GM23248 (cell line): ENCODE data around the gene CFAP73. TPM values are rescaled to one million over a fixed set of nuclear protein-coding genes. Genes with fewer than 3 reads are reported as not detected.

Experiments
- DNase-seq: peaks from one replicate; pipeline ENCODE4 v3.0.0-alpha.2; 2015
- H2AFZ ChIP-seq: fragments of 200-600 bp; sonication (generic); 2 replicates; pipeline ENCODE4 v1.6.1; 2016; ENCODE audit warnings: antibody characterized with exemption
- H3F3A ChIP-seq: fragments of 200-600 bp; sonication (generic); 2 replicates; pipeline ENCODE4 v1.6.1; 2016; ENCODE audit warnings: mild to moderate bottlenecking, antibody characterized with exemption, mixed run types; ENCODE audit not compliant: insufficient read depth
- H3K27ac ChIP-seq: fragments of 200-600 bp; sonication (generic); 2 replicates; pipeline ENCODE4 v1.5.1; 2016; ENCODE audit warnings: mild to moderate bottlenecking
- H3K27me3 ChIP-seq: fragments of 200-600 bp; sonication (generic); replicated peaks from 2 replicates; pipeline ENCODE4 v1.6.1; 2016; ENCODE audit warnings: mild to moderate bottlenecking; ENCODE audit not compliant: insufficient read depth
- H3K36me3 ChIP-seq: fragments of 200-600 bp; sonication (generic); 2 replicates; pipeline ENCODE4 v1.6.1; 2016; ENCODE audit warnings: low read depth, mild to moderate bottlenecking
- H3K4me1 ChIP-seq: fragments of 200-600 bp; sonication (generic); 2 replicates; pipeline ENCODE4 v1.6.1; 2016; ENCODE audit warnings: mild to moderate bottlenecking; ENCODE audit not compliant: insufficient read depth
- H3K4me2 ChIP-seq: fragments of 200-600 bp; sonication (generic); one replicate; pipeline ENCODE4 v1.6.1; 2016; ENCODE audit warnings: mild to moderate bottlenecking; ENCODE audit not compliant: unreplicated experiment
- H3K4me3 ChIP-seq: fragments of 200-600 bp; sonication (generic); 2 replicates; pipeline ENCODE4 v1.5.1; 2016; ENCODE audit warnings: mild to moderate bottlenecking
- H3K79me2 ChIP-seq: fragments of 200-600 bp; sonication (generic); 2 replicates; pipeline ENCODE4 v1.6.1; 2016; ENCODE audit warnings: mild to moderate bottlenecking; ENCODE audit not compliant: insufficient read depth
- H3K9ac ChIP-seq: fragments of 200-600 bp; sonication (generic); 2 replicates; pipeline ENCODE4 v1.6.1; 2016; ENCODE audit warnings: mild to moderate bottlenecking
- H3K9me2 ChIP-seq: fragments of 200-600 bp; sonication (generic); 2 replicates; pipeline ENCODE4 v1.6.1; 2016; ENCODE audit warnings: mixed run types, mild to moderate bottlenecking, moderate library complexity; ENCODE audit not compliant: insufficient read depth
- H3K9me3 ChIP-seq: fragments of 200-600 bp; sonication (generic); one replicate; pipeline ENCODE4 v1.6.1; 2017; ENCODE audit warnings: low read depth
- H4K20me1 ChIP-seq: fragments of 200-600 bp; sonication (generic); 2 replicates; pipeline ENCODE4 v1.6.0; 2016; ENCODE audit not compliant: insufficient read depth
- EZH2 ChIP-seq: fragments of 200-600 bp; sonication (generic); IDR thresholded peaks from 2 replicates; pipeline ENCODE4 v1.6.1; 2018; ENCODE audit warnings: antibody characterized with exemption, mild to moderate bottlenecking; ENCODE audit not compliant: insufficient read depth, poor library complexity, severe bottlenecking
- EZH2phosphoT487 ChIP-seq: fragments of 200-600 bp; sonication (generic); IDR thresholded peaks from 2 replicates; pipeline ENCODE4 v1.6.1; 2018; ENCODE audit warnings: antibody characterized with exemption, moderate library complexity, mild to moderate bottlenecking, low read depth; ENCODE audit not compliant: insufficient read depth
- WGBS, 2 experiments: methylation state at CpG; one replicate each; pipeline ENCODE4 v1.1.6; 2015 to 2017; ENCODE audit warnings: low lambda C conversion rate in 2 of 2, low coverage in 1 of 2; ENCODE audit errors: missing lambda C conversion rate in 2 of 2; 5-methylcytosine and 5-hydroxymethylcytosine counted together
- in situ Hi-C: fragments of 300-500 bp; cut with MboI; formaldehyde crosslinking; loops from 2 replicates; pipeline ENCODE4 v1.15.0; 2020
- polyA plus RNA-seq: library from polyadenylated mRNA; unstranded; fragments of >200 nt; fragmentation: Nextera tagmentation; extraction: Ambion mirVana; gene quantifications from 2 replicates; pipeline ENCODE4 v1.2.1, GENCODE V29; 2016
- total RNA-seq: library from RNA; depleted of rRNA; stranded (reverse); fragments of >200 nt; shearing (Covaris generic); gene quantifications from 2 replicates; pipeline ENCODE4 v1.2.3, GENCODE V29; 2014

CFAP73 gene
- total and polyA plus RNA-seq, 2 experiments from 2014 or later: not detected

DNA sequence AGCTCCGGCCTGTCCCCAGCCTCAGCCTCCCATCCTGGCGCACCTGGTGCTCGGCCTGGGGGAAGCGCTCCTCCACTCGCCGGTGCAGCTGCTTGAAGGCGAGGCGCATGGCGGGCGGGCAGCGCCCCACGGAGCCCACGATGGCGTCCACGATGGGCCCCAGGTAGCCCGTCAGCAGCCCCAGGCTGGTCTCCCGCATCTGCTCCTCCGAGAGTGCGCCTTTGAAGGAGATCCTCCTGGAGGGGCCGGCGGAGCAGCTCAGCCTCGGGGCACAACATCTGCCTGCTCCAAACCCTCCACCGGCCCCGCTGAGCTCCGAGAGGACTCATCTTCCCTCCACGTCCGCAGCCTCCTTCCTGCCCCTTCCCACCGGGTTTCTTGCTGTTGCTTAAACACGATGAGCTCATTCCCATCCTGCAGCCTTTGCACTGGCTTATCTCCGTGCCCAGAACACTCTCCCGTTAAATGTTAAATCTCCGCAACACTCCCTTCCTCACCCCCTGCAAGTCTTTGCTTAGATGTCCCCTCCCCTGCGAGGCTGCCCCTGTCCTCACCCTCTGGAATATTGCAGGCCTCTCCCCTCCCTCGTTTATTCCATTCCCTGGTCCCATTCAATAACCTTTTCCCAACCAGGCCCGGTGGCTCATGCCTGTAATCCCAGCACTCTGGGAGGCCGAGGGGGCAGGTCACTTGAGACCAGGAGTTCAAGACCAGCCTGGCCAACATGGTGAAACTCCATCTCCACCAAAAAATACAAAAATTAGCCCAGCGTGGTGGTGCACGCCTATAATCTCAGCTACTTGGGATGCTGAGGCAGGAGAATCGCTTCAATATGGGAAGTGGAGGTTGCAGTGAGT is 37.3 kb upstream of the CFAP73 start:
- H4K20me1 ChIP-seq: no peaks in the 10 kb centered on the region
- WGBS, 2 experiments: 58 to 61% methylated on average over 34 to 39 of the region's 39 CpGs
- H3K36me3 ChIP-seq: no peaks in the 10 kb centered on the region
- no peaks in the 10 kb centered on the region for H3K9me3 ChIP-seq
- H3K9ac ChIP-seq: no peak overlapping the region
- H3K79me2 ChIP-seq: no peaks in the 10 kb centered on the region
- no peak overlapping the region for H3K4me3 ChIP-seq
- H3K9me2 ChIP-seq: no peaks in the 10 kb centered on the region
- no peaks in the 10 kb centered on the region; the same call in none of the 2 replicates for H3K27me3 ChIP-seq
- TF ChIP-seq EZH2phosphoT487 (no peak), EZH2 (no peak)
- H3K27ac ChIP-seq: no peak overlapping the region
- in situ Hi-C loops: no loop called here
- H2AFZ ChIP-seq: no peak overlapping the region
- no peak overlapping the region for H3K4me2 ChIP-seq
- no peaks in the 10 kb centered on the region for H3K4me1 ChIP-seq
- H3F3A ChIP-seq: no peaks in the 10 kb centered on the region
- no peak for DNase-seq

DNA sequence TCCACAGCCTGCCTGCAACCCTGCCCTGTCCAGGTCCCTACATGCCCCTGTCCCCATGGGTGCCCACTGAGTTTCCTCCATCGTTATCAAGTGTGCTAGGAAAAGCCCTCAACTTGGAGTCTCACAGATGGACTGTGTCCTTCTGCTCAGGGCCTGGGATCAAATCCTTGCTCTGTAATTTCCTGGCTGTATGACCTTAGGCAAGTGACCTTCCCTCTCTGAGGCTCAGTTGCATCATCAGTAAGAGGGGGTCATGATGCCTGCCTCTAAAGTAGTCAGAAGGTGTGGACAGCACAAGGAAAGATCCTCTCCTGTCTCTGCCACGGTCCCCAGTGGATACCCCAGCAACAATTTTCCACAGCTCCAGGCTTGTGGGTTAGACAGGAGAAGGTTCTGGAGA is 36.1 kb upstream of the CFAP73 start:
- 55 to 60% methylated on average over 2 of the region's 2 CpGs for WGBS, 2 experiments
- Histone ChIP-seq H3K79me2 (no peaks in the 10 kb centered on the region), H3K9me3 (no peaks in the 10 kb centered on the region), H3K36me3 (no peaks in the 10 kb centered on the region), H3K9ac (no peak overlapping the region), H3K4me1 (no peaks in the 10 kb centered on the region), H2AFZ (no peak overlapping the region), H3K27ac (no peak overlapping the region), H3K4me2 (no peak overlapping the region), H3F3A (no peaks in the 10 kb centered on the region), H4K20me1 (no peaks in the 10 kb centered on the region), H3K9me2 (no peaks in the 10 kb centered on the region), H3K4me3 (no peak overlapping the region), H3K27me3 (no peaks in the 10 kb centered on the region; the same call in none of the 2 replicates)
- TF ChIP-seq EZH2 (no peak), EZH2phosphoT487 (no peak)
- in situ Hi-C loops: no loop called here
- DNase-seq: no peak

DNA sequence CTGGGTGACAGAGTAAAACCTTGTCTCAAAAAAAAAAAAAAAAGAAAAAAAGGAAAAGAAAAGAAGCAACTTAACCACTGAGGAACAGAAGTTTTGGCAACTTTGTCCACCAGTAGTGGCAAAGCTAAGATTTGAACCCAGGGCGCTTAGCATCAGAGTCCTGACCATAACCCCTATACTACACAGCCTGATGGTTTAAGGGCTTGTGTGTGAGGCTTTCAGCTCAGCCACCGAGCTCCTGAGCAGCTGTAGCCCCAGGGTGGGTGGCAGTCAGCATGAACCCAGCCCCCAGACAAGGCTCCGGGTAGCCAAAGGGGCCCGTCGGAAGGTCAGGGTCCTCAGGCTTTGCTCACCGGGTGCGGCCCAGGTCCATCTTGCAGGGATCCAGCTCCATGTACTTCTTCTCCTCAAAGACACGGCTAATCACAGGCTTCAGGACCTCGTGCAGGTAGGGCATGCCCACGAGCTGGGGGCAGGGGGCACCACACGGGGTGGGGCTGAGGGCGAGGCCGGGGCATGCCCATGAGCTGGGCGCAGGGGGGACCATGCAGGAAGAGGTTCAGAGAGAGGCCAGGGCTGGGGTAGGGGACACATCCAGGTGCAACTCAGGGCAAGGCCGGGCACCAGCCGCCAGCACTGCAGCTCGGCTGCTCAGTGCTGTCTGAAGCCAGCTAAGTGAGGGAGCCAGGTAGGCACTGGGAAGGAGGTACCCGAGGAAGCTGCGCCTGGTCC is 34.9 kb upstream of the CFAP73 start:
- Histone ChIP-seq H3K4me1 (no peaks in the 10 kb centered on the region), H3K79me2 (no peaks in the 10 kb centered on the region), H3K4me3 (no peak overlapping the region), H3K27ac (no peak overlapping the region), H4K20me1 (no peaks in the 10 kb centered on the region), H3K4me2 (no peak overlapping the region), H3K27me3 (no peaks in the 10 kb centered on the region; the same call in none of the 2 replicates), H3F3A (no peaks in the 10 kb centered on the region), H3K36me3 (no peaks in the 10 kb centered on the region), H2AFZ (no peak overlapping the region), H3K9ac (no peak overlapping the region), H3K9me3 (no peaks in the 10 kb centered on the region), H3K9me2 (no peaks in the 10 kb centered on the region)
- WGBS, 2 experiments: 68 to 74% methylated on average over 12 to 17 of the region's 19 CpGs
- in situ Hi-C loops: no loop called here
- no peak for TF ChIP-seq EZH2
- no peak for TF ChIP-seq EZH2phosphoT487
- no peak for DNase-seq

DNA sequence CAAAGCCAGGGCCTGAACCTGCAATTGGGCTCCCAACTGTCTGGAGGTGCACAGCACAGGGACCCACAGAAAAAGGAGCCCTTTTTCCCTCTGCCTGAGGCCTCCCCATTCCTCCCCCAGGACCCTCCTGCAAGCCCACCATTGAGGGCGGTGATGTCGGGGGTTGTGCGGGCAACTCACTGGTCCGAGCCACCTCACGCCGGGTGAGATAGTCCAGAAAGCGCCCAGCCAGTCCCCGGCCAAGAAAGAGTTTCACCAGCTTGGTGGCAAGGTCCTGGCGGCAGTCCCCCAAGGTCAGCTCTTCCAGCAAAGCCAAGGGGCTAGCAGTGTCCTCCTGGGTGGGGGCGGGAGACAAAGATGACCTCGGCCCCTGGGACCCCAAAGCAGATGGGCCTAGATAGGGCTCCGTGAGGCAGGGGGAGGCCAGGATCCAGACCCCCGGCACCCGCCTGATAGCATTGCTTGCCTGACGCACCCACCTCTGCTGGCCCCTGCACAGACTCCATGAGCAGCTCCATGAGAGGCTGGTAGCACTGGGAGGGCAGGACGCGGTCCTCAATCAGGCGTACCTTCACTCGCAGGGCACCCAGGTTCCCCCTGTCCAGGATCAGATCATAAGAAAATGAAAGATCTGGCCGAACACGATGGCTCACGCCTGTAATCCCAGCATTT is 33.9 kb upstream of the CFAP73 start:
- no peaks in the 10 kb centered on the region for H3K79me2 ChIP-seq
- no peaks in the 10 kb centered on the region for H3K9me3 ChIP-seq
- no peak overlapping the region for H3K9ac ChIP-seq
- no peaks in the 10 kb centered on the region for H3K9me2 ChIP-seq
- WGBS, 2 experiments: 77 to 79% methylated on average over 21 to 22 of the region's 22 CpGs
- no peak overlapping the region for H2AFZ ChIP-seq
- no peak overlapping the region for H3K27ac ChIP-seq
- no peak for TF ChIP-seq EZH2
- no peak for TF ChIP-seq EZH2phosphoT487
- no peak for DNase-seq
- H3K4me1 ChIP-seq: no peaks in the 10 kb centered on the region
- no peaks in the 10 kb centered on the region; the same call in none of the 2 replicates for H3K27me3 ChIP-seq
- H3K4me2 ChIP-seq: no peak overlapping the region
- no peaks in the 10 kb centered on the region for H3K36me3 ChIP-seq
- H3K4me3 ChIP-seq: no peak overlapping the region
- in situ Hi-C loops: no loop called here
- no peaks in the 10 kb centered on the region for H4K20me1 ChIP-seq
- no peaks in the 10 kb centered on the region for H3F3A ChIP-seq
